WTC11 (cell line): ENCODE results near the gene ADM. TPM values are rescaled to one million over a fixed set of nuclear protein-coding genes. Genes with fewer than 3 reads are reported as not detected.

Source experiments
- ATAC-seq: fragments of 200-7000 bp; cut with Tn5 transposase; 2 replicates; pipeline ENCODE4 v1.10.0; 2021; ENCODE audit warnings: mild to moderate bottlenecking, moderate library complexity
- CTCF ChIA-PET: fragments of 300-600 bp; sonication (Branson Sonifier 250); formaldehyde crosslinking; loops from one replicate; lab custom pipeline; 2021; ENCODE audit warnings: antibody characterized with exemption; lab: Charles Lee
- POLR2A ChIA-PET: fragments of 350-600 bp; sonication (Branson Sonifier 250); formaldehyde crosslinking; loops from one replicate; lab custom pipeline; 2021; ENCODE audit warnings: antibody characterized with exemption; lab: Charles Lee
- DNase-seq: peaks from one replicate; pipeline ENCODE4 v3.0.0; 2021; ENCODE audit warnings: low spot score
- H3K27ac Mint-ChIP-seq: 2 replicates; pipeline ENCODE4 v1.8.0; 2021; ENCODE audit warnings: mixed read lengths
- H3K27me3 Mint-ChIP-seq: 2 replicates; pipeline ENCODE4 v1.8.0; 2021; ENCODE audit warnings: low read depth, mild to moderate bottlenecking, moderate library complexity, mixed read lengths
- H3K36me3 Mint-ChIP-seq: 2 replicates; pipeline ENCODE4 v1.8.0; 2021; ENCODE audit warnings: mixed read lengths
- H3K4me1 Mint-ChIP-seq: 2 replicates; pipeline ENCODE4 v1.8.0; 2022; ENCODE audit warnings: mixed read lengths
- H3K4me3 Mint-ChIP-seq: 2 replicates; pipeline ENCODE4 v1.8.0; 2021; ENCODE audit warnings: mild to moderate bottlenecking, moderate library complexity, mixed read lengths
- H3K9me3 Mint-ChIP-seq: 2 replicates; pipeline ENCODE4 v1.8.0; 2021; ENCODE audit warnings: mixed read lengths
- AR ChIP-seq: fragments of 250-450 bp; sonication (Bioruptor Pico); IDR thresholded peaks from 2 replicates; pipeline ENCODE4 v1.9.0; 2021; ENCODE audit warnings: mild to moderate bottlenecking
- ARID4B ChIP-seq: sonication (generic); formaldehyde crosslinking; IDR thresholded peaks from 2 replicates; pipeline ENCODE4 v1.8.0; 2023; ENCODE audit warnings: missing genetic modification reagents, mild to moderate bottlenecking, borderline replicate concordance
- CREB1 ChIP-seq: sonication (generic); formaldehyde crosslinking; IDR thresholded peaks from 2 replicates; pipeline ENCODE4 v1.8.0; 2023; ENCODE audit warnings: mild to moderate bottlenecking, missing genetic modification reagents
- ETV6 ChIP-seq: sonication (generic); formaldehyde crosslinking; IDR thresholded peaks from 2 replicates; pipeline ENCODE4 v1.8.1; 2022; ENCODE audit warnings: mild to moderate bottlenecking, missing genetic modification reagents
- FOXK1 ChIP-seq: sonication (generic); formaldehyde crosslinking; IDR thresholded peaks from 2 replicates; pipeline ENCODE4 v1.8.0; 2022; ENCODE audit warnings: mild to moderate bottlenecking, moderate library complexity, missing genetic modification reagents
- GRHL2 ChIP-seq: fragments of 250-450 bp; sonication (Bioruptor Pico); IDR thresholded peaks from 2 replicates; pipeline ENCODE4 v1.8.0; 2022; ENCODE audit warnings: mild to moderate bottlenecking, moderate library complexity; ENCODE audit not compliant: insufficient replicate concordance, severe bottlenecking
- HMGXB4 ChIP-seq: sonication (generic); formaldehyde crosslinking; IDR thresholded peaks from 2 replicates; pipeline ENCODE4 v1.8.1; 2023; ENCODE audit warnings: mild to moderate bottlenecking, moderate library complexity, missing genetic modification reagents
- MLX ChIP-seq: sonication (generic); formaldehyde crosslinking; IDR thresholded peaks from 2 replicates; pipeline ENCODE4 v1.8.1; 2023; ENCODE audit warnings: mild to moderate bottlenecking, missing genetic modification reagents, moderate library complexity
- MXD4 ChIP-seq: fragments of 250-450 bp; sonication (Bioruptor Pico); IDR thresholded peaks from 2 replicates; pipeline ENCODE4 v1.8.0; 2021; ENCODE audit warnings: mild to moderate bottlenecking, moderate library complexity, borderline replicate concordance
- NFATC4 ChIP-seq: fragments of 250-450 bp; sonication (Bioruptor Pico); IDR thresholded peaks from 2 replicates; pipeline ENCODE4 v1.9.0; 2021; ENCODE audit warnings: mild to moderate bottlenecking
- NR2C2 ChIP-seq: sonication (generic); formaldehyde crosslinking; IDR thresholded peaks from 2 replicates; pipeline ENCODE4 v1.8.0; 2022; ENCODE audit warnings: mild to moderate bottlenecking, missing genetic modification reagents
- NR3C1 ChIP-seq: sonication (generic); formaldehyde crosslinking; conservative IDR thresholded peaks from 2 replicates; pipeline ENCODE4 v1.8.1; 2023; ENCODE audit warnings: low read depth, mild to moderate bottlenecking, missing genetic modification reagents
- SOX15 ChIP-seq: fragments of 250-450 bp; sonication (Bioruptor Pico); IDR thresholded peaks from 2 replicates; pipeline ENCODE4 v1.9.0; 2021; ENCODE audit warnings: mild to moderate bottlenecking
- ZNF138 ChIP-seq: sonication (generic); formaldehyde crosslinking; conservative IDR thresholded peaks from 2 replicates; pipeline ENCODE4 v1.8.1; 2022; ENCODE audit warnings: mild to moderate bottlenecking, moderate library complexity, missing genetic modification reagents
- ZNF416 ChIP-seq: fragments of 250-450 bp; sonication (Bioruptor Pico); IDR thresholded peaks from 2 replicates; pipeline ENCODE4 v1.9.0; 2021; ENCODE audit warnings: mild to moderate bottlenecking, inconsistent platforms
- ZNF423 ChIP-seq: fragments of 250-450 bp; sonication (Bioruptor Pico); IDR thresholded peaks from 2 replicates; pipeline ENCODE4 v2.1.2; 2022; ENCODE audit warnings: mild to moderate bottlenecking, moderate library complexity
- total RNA-seq: library from RNA; stranded (reverse); gene quantifications from 3 replicates; pipeline ENCODE4 v1.2.3, GENCODE V29; 2021
- TF ChIP-seq, protein P1 (sequence below): sonication (generic); formaldehyde crosslinking; IDR thresholded peaks from 2 replicates; pipeline ENCODE4 v1.8.1; 2023; ENCODE audit warnings: mild to moderate bottlenecking, missing genetic modification reagents, moderate library complexity
- TF ChIP-seq, protein P2 (sequence below): sonication (generic); formaldehyde crosslinking; IDR thresholded peaks from 2 replicates; pipeline ENCODE4 v1.8.0; 2023; ENCODE audit warnings: missing genetic modification reagents
- TF ChIP-seq, protein P3 (sequence below): sonication (generic); formaldehyde crosslinking; IDR thresholded peaks from 2 replicates; pipeline ENCODE4 v1.8.0; 2022; ENCODE audit warnings: missing genetic modification reagents

ADM gene
- total RNA-seq, 1 experiment from 2014 or later: 18.7 TPM

DNA sequence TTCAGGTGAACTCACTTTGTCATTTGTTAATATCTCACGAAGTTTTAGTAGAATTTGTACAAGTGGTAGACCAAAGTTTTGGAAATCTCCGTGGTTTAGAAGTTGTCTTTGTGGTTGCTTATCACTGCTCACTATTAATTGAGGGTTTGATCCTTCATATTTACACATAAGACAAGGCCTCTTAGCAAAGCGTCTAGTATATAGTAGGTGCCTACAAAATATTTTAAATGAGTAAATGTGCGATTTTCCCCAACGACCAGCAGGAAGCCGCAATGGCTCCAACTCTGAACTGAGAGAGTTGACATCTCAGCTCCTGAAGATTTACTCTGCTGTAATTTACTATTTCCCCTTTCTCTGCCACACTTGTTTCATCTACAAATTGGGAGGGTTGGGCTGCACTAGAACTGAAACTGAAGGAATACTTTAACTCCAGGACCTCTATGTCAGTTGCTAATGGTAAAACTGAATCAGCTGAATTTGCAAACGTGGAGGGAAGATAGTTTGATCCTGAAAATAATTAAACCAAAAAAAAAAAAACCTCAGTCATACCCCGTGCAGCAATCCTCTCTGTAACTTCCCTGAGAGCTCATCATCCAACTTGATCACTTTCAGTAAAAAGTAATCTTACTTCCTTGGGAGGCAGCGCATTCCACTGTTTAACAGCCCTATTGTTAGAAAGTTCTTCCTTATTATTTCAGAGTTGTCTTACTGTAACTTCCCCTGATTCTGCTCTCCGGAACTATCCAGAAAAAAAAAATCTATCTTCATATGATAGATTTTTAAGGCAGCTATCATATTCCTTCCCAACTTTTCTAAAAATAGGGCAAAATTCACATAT, 9.6 kb upstream of the ADM start:
- peaks cover 36% of the 10 kb centered on the region for H3K4me1 Mint-ChIP-seq

DNA sequence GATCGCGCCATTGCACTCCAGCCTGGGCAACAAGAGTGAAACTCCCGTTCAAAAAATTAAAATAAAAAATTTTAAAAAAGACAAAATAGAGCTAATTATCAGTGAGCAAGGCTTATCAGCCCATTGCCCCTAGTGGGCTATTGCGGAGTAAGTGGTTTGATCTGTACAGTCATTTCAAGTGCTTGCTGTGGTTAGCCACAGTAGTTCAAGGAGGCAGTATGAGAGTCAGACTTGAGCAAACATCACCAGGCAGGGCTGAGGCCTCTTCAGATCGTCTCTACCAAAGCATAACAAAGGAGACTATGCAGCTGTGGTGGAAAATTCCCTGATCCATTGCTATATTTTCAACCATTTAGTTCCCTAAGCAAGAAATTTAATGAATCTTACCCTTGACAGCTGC, 6.5 kb upstream of the ADM start:
- POLR2A ChIA-PET: no interaction called here
- CTCF ChIA-PET: interaction anchor here (0.9 kb wide), 1 partner anchor 69 kb away, joined by 3 read pairs; no protein-coding TSS in a partner anchor
- Mint-ChIP-seq H3K27me3 (peaks cover 29% of the 10 kb centered on the region), H3K4me3 (no peak overlapping the region), H3K4me1 (peaks cover 22% of the 10 kb centered on the region), H3K9me3 (peaks cover 3% of the 10 kb centered on the region; the same call in 1 of the 2 replicates), H3K36me3 (peaks cover 4% of the 10 kb centered on the region; the same call in 1 of the 2 replicates), H3K27ac (no peak overlapping the region)
- no peak for ATAC-seq
- no peak for DNase-seq
- TF ChIP-seq, protein P1, sequence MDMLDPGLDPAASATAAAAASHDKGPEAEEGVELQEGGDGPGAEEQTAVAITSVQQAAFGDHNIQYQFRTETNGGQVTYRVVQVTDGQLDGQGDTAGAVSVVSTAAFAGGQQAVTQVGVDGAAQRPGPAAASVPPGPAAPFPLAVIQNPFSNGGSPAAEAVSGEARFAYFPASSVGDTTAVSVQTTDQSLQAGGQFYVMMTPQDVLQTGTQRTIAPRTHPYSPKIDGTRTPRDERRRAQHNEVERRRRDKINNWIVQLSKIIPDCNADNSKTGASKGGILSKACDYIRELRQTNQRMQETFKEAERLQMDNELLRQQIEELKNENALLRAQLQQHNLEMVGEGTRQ (CRISPR knock-in tag): no peak
- no peak for TF ChIP-seq SOX15 (CRISPR knock-in tag)
- no peak for TF ChIP-seq CREB1
- TF ChIP-seq ZNF423 (CRISPR knock-in tag): no peak
- no peak for TF ChIP-seq MLX (CRISPR knock-in tag)
- TF ChIP-seq HMGXB4 (CRISPR knock-in tag): no peak
- TF ChIP-seq FOXK1 (CRISPR knock-in tag): no peak
- no peak for TF ChIP-seq AR (CRISPR knock-in tag)
- no peak for TF ChIP-seq ETV6
- no peak for TF ChIP-seq ARID4B (CRISPR knock-in tag)
- TF ChIP-seq MXD4: no peak
- no peak for TF ChIP-seq NR3C1 (CRISPR knock-in tag)
- TF ChIP-seq, protein P2, sequence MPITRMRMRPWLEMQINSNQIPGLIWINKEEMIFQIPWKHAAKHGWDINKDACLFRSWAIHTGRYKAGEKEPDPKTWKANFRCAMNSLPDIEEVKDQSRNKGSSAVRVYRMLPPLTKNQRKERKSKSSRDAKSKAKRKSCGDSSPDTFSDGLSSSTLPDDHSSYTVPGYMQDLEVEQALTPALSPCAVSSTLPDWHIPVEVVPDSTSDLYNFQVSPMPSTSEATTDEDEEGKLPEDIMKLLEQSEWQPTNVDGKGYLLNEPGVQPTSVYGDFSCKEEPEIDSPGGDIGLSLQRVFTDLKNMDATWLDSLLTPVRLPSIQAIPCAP (CRISPR knock-in tag): no peak
- TF ChIP-seq, protein P3, sequence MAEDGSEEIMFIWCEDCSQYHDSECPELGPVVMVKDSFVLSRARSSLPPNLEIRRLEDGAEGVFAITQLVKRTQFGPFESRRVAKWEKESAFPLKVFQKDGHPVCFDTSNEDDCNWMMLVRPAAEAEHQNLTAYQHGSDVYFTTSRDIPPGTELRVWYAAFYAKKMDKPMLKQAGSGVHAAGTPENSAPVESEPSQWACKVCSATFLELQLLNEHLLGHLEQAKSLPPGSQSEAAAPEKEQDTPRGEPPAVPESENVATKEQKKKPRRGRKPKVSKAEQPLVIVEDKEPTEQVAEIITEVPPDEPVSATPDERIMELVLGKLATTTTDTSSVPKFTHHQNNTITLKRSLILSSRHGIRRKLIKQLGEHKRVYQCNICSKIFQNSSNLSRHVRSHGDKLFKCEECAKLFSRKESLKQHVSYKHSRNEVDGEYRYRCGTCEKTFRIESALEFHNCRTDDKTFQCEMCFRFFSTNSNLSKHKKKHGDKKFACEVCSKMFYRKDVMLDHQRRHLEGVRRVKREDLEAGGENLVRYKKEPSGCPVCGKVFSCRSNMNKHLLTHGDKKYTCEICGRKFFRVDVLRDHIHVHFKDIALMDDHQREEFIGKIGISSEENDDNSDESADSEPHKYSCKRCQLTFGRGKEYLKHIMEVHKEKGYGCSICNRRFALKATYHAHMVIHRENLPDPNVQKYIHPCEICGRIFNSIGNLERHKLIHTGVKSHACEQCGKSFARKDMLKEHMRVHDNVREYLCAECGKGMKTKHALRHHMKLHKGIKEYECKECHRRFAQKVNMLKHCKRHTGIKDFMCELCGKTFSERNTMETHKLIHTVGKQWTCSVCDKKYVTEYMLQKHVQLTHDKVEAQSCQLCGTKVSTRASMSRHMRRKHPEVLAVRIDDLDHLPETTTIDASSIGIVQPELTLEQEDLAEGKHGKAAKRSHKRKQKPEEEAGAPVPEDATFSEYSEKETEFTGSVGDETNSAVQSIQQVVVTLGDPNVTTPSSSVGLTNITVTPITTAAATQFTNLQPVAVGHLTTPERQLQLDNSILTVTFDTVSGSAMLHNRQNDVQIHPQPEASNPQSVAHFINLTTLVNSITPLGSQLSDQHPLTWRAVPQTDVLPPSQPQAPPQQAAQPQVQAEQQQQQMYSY (CRISPR knock-in tag): no peak

More for the DNA sequence above, 9.6 kb upstream of the ADM start:
- no peak for ATAC-seq
- Mint-ChIP-seq H3K27ac (peak overlapping the region; percentile 81), H3K4me3 (peak overlapping the region; percentile 85), H3K9me3 (peaks cover 3% of the 10 kb centered on the region; the same call in 1 of the 2 replicates), H3K27me3 (no peaks in the 10 kb centered on the region), H3K36me3 (peaks cover 4% of the 10 kb centered on the region; the same call in 1 of the 2 replicates)
- CTCF ChIA-PET: interaction anchor here (0.8 to 1.3 kb wide), 5 partner anchors 9 to 246 kb away, joined by 3 to 6 read pairs (median 3); partner anchors contain the start of gene RNF141
- POLR2A ChIA-PET: interaction anchor here (1.0 to 2.1 kb wide), 2 partner anchors 9 to 10 kb away, joined by 3 to 6 read pairs; partner anchors contain the start of gene ADM
- no peak for DNase-seq
- TF ChIP-seq ZNF138 (CRISPR knock-in tag) (no peak), NR2C2 (CRISPR knock-in tag) (no peak), ZNF416 (CRISPR knock-in tag) (no peak), NFATC4 (no peak), GRHL2 (no peak)
